GM10248 (cell line): ENCODE results near the gene SPHK2.

Source experiments
- CTCF ChIA-PET: fragments of 300-600 bp; sonication (Branson Sonifier 250); formaldehyde crosslinking; extraction: SDS; loops from one replicate; lab custom pipeline; 2021; ENCODE audit warnings: antibody characterized with exemption; lab: Yijun Ruan, JAX
- POLR2A ChIA-PET: fragments of 350-650 bp; sonication (Branson Sonifier 250); formaldehyde crosslinking; extraction: SDS; loops from one replicate; lab custom pipeline; 2020; ENCODE audit warnings: antibody characterized with exemption; lab: Yijun Ruan, JAX
- DNase-seq: peaks from one replicate; pipeline ENCODE4 v3.0.0; 2012; ENCODE audit errors: extremely low spot score
- TF ChIP-seq, protein P1 (sequence below): IDR thresholded peaks from 2 replicates; pipeline ENCODE4 v1.5.1; 2012; ENCODE audit warnings: mild to moderate bottlenecking, low read depth; ENCODE audit errors: extremely low read depth, missing control alignments, control extremely low read depth

Gene SPHK2

DNA sequence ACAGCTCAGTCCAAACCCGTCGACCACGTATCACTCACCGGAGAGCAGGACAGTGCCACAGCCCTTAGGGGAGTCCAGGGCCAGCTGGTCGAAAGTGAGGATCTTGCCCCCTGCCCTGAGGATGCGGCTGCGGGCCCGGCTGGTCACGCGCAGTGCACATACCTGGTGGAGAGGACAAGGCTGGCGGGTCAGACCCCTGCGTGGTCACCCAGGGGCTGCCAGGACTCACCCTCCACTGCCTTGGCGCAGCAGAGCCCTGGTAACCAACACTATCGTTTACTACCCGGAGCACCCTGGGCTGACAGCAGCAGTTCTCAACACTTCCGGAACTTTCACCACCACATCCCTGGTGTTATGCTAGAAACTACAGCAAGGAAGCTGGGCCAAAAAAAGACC, 3.3 kb upstream of the SPHK2 start:
- POLR2A ChIA-PET: interaction anchor here (0.6 to 3.7 kb wide), 3 partner anchors 7 to 83 kb away, joined by 5 to 38 read pairs (median 5); no protein-coding TSS in a partner anchor
- TF ChIP-seq, protein P1, sequence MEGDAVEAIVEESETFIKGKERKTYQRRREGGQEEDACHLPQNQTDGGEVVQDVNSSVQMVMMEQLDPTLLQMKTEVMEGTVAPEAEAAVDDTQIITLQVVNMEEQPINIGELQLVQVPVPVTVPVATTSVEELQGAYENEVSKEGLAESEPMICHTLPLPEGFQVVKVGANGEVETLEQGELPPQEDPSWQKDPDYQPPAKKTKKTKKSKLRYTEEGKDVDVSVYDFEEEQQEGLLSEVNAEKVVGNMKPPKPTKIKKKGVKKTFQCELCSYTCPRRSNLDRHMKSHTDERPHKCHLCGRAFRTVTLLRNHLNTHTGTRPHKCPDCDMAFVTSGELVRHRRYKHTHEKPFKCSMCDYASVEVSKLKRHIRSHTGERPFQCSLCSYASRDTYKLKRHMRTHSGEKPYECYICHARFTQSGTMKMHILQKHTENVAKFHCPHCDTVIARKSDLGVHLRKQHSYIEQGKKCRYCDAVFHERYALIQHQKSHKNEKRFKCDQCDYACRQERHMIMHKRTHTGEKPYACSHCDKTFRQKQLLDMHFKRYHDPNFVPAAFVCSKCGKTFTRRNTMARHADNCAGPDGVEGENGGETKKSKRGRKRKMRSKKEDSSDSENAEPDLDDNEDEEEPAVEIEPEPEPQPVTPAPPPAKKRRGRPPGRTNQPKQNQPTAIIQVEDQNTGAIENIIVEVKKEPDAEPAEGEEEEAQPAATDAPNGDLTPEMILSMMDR: no peak
- CTCF ChIA-PET: interaction anchor here (1.3 to 3.7 kb wide), 4 partner anchors 8 to 126 kb away, joined by 3 to 21 read pairs (median 10); no protein-coding TSS in a partner anchor
- no peak for DNase-seq

DNA sequence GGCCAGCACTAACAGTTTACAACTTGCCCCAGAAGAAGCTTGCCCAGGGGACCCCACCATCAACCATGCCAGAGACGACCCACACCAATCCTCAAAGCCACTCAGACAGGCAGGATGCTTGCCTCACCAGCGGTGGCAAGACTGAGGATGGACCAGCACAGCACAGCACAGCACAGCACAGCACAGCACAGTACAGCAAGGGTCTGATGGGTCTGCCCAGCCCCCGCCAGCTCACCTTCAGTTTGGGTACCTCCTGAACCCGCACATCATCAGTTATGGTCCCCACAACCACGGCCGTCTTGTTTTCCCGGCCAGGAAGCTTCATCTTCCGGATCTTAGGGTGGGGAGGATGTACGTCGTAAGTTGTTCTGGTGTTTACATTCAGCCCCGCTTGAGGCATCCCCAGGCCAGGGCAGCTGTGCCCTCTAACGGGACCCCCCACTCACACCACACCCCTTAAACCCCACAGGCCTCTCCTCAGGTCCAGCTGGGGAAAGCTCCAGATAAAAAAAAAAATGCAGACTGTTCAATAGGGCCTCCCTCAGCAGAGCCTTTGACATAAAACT, 2.7 kb upstream of the SPHK2 start:
- TF ChIP-seq, protein P1: no peak
- ChIA-PET CTCF (interaction anchor here (1.1 to 3.7 kb wide), 7 partner anchors 8 to 220 kb away, joined by 3 to 21 read pairs (median 3); partner anchors contain the start of gene HSD17B14), POLR2A (interaction anchor here (0.6 to 3.7 kb wide), 3 partner anchors 8 to 84 kb away, joined by 5 to 38 read pairs (median 5); no protein-coding TSS in a partner anchor)

DNA sequence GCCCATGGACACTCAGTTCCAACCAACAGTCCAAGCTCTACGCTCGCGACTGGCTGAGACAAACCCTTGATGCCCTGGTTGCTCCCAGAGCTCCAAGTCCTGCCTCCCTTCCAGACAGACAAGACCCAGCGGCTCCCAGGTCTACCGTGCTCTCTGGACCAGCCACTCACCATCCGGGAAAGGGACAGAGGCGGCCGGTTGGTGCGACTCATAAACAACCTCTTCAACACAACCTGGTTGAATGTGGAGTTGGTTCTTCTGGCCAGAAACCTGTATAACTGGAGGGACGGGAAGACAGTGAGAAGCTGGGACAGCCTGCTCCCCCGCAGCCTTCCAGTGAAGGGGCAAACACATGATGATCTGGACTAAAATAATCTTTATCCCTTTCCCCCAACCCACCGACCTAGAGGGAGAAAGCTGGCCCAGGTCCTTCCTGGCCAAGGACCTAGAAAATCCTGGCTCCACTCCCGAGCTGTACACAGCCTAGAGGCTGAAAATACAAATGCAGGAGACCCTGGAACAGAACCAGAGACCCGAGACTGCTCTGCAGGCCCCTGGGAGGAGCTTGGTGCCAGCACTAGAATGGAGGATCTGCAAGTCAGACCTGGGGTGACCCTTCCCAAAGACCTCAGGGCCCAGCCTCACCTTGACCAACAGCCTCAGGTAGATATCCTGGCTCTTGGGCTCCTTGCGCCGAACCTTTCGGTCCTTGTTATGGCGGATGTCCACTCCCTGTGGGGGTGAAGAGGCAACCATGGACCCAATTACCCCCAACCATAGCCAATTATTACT, 2.0 kb upstream of the SPHK2 start:
- ChIA-PET POLR2A (interaction anchor here (0.9 to 3.7 kb wide), 2 partner anchors 8 to 12 kb away, joined by 3 to 38 read pairs; no protein-coding TSS in a partner anchor), CTCF (interaction anchor here (1.1 to 3.7 kb wide), 8 partner anchors 9 to 219 kb away, joined by 3 to 21 read pairs (median 4); partner anchors contain the start of gene HSD17B14)
- no peak for DNase-seq
- TF ChIP-seq, protein P1: no peak

More for the DNA sequence above, 2.7 kb upstream of the SPHK2 start:
- no peak for DNase-seq

DNA sequence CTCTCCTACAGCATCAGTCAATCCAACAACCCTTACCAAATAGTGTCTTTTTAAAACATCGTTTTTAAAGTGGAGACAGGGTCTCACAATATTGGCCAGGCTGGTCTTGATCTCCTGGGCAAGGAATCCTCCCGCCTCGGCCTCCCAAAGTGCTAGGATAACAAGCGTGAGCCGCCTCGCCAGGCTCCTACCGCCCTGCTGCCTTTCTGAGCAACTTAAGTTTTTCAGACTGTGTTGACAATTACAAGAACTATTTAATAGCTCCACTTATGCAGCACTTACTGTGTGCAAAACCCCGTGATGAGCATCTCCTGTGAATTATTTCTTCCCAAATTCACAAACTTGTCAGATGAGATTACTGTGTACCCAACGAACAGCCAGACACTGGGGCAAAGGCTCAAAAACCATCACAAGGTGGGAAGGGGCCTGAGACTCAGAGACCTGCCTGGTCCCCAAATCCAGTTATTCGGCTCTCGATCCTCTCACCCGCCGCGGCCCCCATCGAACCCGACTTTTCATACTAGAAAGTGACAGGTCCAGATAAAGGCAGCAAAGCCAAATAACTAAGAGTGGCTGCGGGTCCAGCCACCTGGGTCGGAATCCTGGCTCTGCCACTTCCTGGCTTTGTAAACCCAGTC, 909 bp upstream of the SPHK2 start:
- POLR2A ChIA-PET: interaction anchor here (0.6 to 3.7 kb wide), 10 partner anchors 9 to 472 kb away, joined by 3 to 38 read pairs (median 5); partner anchors contain the start of genes CA11 and DBP
- no peak for DNase-seq
- CTCF ChIA-PET: interaction anchor here (1.2 to 3.7 kb wide), 3 partner anchors 10 to 34 kb away, joined by 3 to 21 read pairs (median 4); no protein-coding TSS in a partner anchor
- TF ChIP-seq, protein P1: no peak

DNA sequence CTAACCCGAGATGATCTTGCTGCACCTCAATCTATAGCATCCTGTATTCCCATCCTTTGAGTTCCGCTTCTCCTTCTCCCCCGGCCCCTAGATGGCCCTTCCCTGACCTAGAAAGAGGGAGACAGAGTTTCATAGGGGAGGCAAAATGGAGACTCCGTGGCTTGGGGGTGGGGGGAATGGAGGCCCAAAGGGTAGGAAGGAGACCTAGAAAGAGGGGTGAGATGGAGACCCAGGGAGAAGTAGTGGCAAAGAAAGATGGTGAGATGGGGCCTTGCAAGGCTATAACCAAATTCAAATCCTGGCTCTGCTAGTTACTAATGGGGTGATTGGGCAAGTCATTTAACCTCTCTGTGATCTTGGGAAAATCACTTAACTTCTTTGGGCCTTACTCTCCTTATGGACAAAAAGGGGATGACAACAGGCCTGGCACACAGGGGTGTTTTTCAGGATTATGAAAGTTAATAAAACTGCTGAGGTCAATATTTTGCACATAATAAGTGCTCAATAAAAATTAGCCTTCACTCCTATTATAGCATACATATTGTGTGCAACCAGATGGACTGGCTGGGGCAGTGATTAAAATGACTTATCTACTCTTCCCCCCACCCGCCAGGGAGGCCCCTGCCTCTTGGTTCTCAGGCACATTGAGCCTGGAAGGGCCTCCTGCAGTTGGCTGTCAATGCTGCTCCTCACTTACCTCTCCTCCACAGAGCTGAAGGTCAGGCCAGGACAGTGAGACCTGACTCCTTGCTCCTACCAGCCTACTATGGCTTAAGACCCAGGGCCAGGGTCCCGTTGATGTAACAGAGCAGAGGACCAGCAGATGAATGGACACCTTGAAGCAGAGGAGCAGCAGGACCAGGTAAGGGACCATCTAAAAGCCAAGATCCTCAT, 633 bp downstream of the SPHK2 start:
- TF ChIP-seq, protein P1: no peak
- ChIA-PET POLR2A (interaction anchor here (0.5 to 3.7 kb wide), 13 partner anchors 11 to 1191 kb away, joined by 3 to 38 read pairs (median 4); partner anchors contain the start of genes DBP, KDELR1, RUVBL2 and SYNGR4), CTCF (interaction anchor here (1.3 to 3.7 kb wide), 2 partner anchors 11 to 12 kb away, joined by 5 to 21 read pairs; no protein-coding TSS in a partner anchor)
- no peak for DNase-seq
